ENCODE results near the gene STARD7. TPM values are rescaled to one million over a fixed set of nuclear protein-coding genes. Genes with fewer than 3 reads are reported as not detected.

STARD7 gene
- polyA plus RNA-seq, 1 donor (not counting 4 experiments of a cell fraction or from before 2014, with no cell fraction given): 73.4 TPM

- Histone ChIP-seq H3K4me2 (ENCODE audit: control insufficient read depth, extremely low read depth, insufficient read depth, low read depth, low read length) (no peak overlapping the region), H3K9me1 (ENCODE audit: control insufficient read depth, extremely low read depth, insufficient read depth, low read length) (no peaks in the 10 kb centered on the region), H2AFZ (ENCODE audit: control insufficient read depth, low read length) (no peak overlapping the region), H3K4me3 (ENCODE audit: control insufficient read depth in 2 of 3, extremely low read depth in 1 of 3, insufficient read depth in 2 of 3, low read depth in 1 of 3, low read length in 3 of 3) (no peak overlapping the region), H3K9me3 (ENCODE audit: control insufficient read depth, low read depth, low read length) (no peaks in the 10 kb centered on the region), H3K79me2 (ENCODE audit: control insufficient read depth, insufficient read depth, low read length) (no peaks in the 10 kb centered on the region), H3K36me3 (ENCODE audit: control insufficient read depth in 2 of 2, extremely low read depth in 1 of 2, insufficient read depth in 2 of 2, low read length in 2 of 2) (no peaks in the 10 kb centered on the region), H3K9ac (ENCODE audit: control insufficient read depth, extremely low read depth, insufficient read depth, low read length) (no peak overlapping the region), H3K27ac (ENCODE audit: control insufficient read depth, insufficient read depth, low read length) (no peak overlapping the region), H3K27me3 (ENCODE audit: control insufficient read depth, extremely low read depth, insufficient read depth, low read length) (peaks cover 19% of the 10 kb centered on the region), H4K20me1 (ENCODE audit: control insufficient read depth, extremely low read depth, insufficient read depth, low read length) (no peaks in the 10 kb centered on the region), H3K4me1 (ENCODE audit: control insufficient read depth, extremely low read depth, insufficient read depth, low read length) (no peaks in the 10 kb centered on the region)
- TF ChIP-seq EZH2 (IDR thresholded peaks at IDR 0.05; ENCODE audit: low read length): no peak
- no peak for TF ChIP-seq CTCF (optimal IDR thresholded peaks at IDR 0.05 in 1 of 3, IDR thresholded peaks at IDR 0.05 in 1 of 3, conservative IDR thresholded peaks at IDR 0.05 in 1 of 3; ENCODE audit: extremely low read depth in 1 of 3, insufficient read depth in 2 of 3, low read length in 3 of 3)
- dilution Hi-C loops (cut with MboI; ENCODE audit: extremely low pct_ligation_motif_present, low sequenced_read_pairs): no loop called here
- no peak for FAIRE-seq
- DNase-seq (ENCODE audit: low read depth, low spot score): no peak
These were observed 72.4 kb downstream of the STARD7 start for GRCh38 chr2:96136129-96136720.

- no peaks in the 10 kb centered on the region for H3K36me3 ChIP-seq (ENCODE audit: control insufficient read depth in 2 of 2, extremely low read depth in 1 of 2, insufficient read depth in 2 of 2, low read length in 2 of 2)
- no peak overlapping the region for H3K4me3 ChIP-seq (ENCODE audit: control insufficient read depth in 2 of 3, extremely low read depth in 1 of 3, insufficient read depth in 2 of 3, low read depth in 1 of 3, low read length in 3 of 3)
- H4K20me1 ChIP-seq (ENCODE audit: control insufficient read depth, extremely low read depth, insufficient read depth, low read length): no peaks in the 10 kb centered on the region
- no peaks in the 10 kb centered on the region for H3K4me1 ChIP-seq (ENCODE audit: control insufficient read depth, extremely low read depth, insufficient read depth, low read length)
- DNase-seq (ENCODE audit: low read depth, low spot score): no peak
- TF ChIP-seq CTCF (optimal IDR thresholded peaks at IDR 0.05 in 1 of 3, IDR thresholded peaks at IDR 0.05 in 1 of 3, conservative IDR thresholded peaks at IDR 0.05 in 1 of 3; ENCODE audit: extremely low read depth in 1 of 3, insufficient read depth in 2 of 3, low read length in 3 of 3) (no peak), EZH2 (IDR thresholded peaks at IDR 0.05; ENCODE audit: low read length) (no peak)
- H3K9me1 ChIP-seq (ENCODE audit: control insufficient read depth, extremely low read depth, insufficient read depth, low read length): no peaks in the 10 kb centered on the region
- FAIRE-seq: no peak
- no peak overlapping the region for H3K9ac ChIP-seq (ENCODE audit: control insufficient read depth, extremely low read depth, insufficient read depth, low read length)
- H3K27ac ChIP-seq (ENCODE audit: control insufficient read depth, insufficient read depth, low read length): no peak overlapping the region
- no peak overlapping the region for H2AFZ ChIP-seq (ENCODE audit: control insufficient read depth, low read length)
- peaks cover 19% of the 10 kb centered on the region for H3K27me3 ChIP-seq (ENCODE audit: control insufficient read depth, extremely low read depth, insufficient read depth, low read length)
- dilution Hi-C loops (cut with MboI; ENCODE audit: extremely low pct_ligation_motif_present, low sequenced_read_pairs): no loop called here
- no peak overlapping the region for H3K4me2 ChIP-seq (ENCODE audit: control insufficient read depth, extremely low read depth, insufficient read depth, low read depth, low read length)
- H3K9me3 ChIP-seq (ENCODE audit: control insufficient read depth, low read depth, low read length): no peaks in the 10 kb centered on the region
- H3K79me2 ChIP-seq (ENCODE audit: control insufficient read depth, insufficient read depth, low read length): no peaks in the 10 kb centered on the region
These were observed 73.0 kb downstream of the STARD7 start for GRCh38 chr2:96135621-96136020.
